CD14-positive monocyte (primary cell): ENCODE measurements around the gene KLHL30. TPM values are rescaled to one million over a fixed set of nuclear protein-coding genes. Genes with fewer than 3 reads are reported as not detected.

Experiments used
- DNase-seq, 3 donors: peaks; one replicate each; pipeline ENCODE4 v3.0.0-alpha.2; 2011 to 2022
- H2AFZ ChIP-seq: 2 replicates; pipeline ENCODE4 v1.6.0; 2012; ENCODE audit warnings: mild to moderate bottlenecking, low read depth, low read length, inconsistent platforms; ENCODE audit not compliant: insufficient read depth, poor library complexity, severe bottlenecking
- H3K27ac ChIP-seq, 2 donors: 1 replicate in 1 of 2; 2 replicates in 1 of 2; pipeline ENCODE4 v1.5.1; 2012 to 2013; ENCODE audit warnings: low read length in 2 of 2, control low read depth in 1 of 2, inconsistent platforms in 1 of 2, low read depth in 1 of 2, mild to moderate bottlenecking in 1 of 2
- H3K27me3 ChIP-seq, 2 donors: one replicate each; pipeline versions ENCODE4 v1.6.0 to v1.6.1; 2011 to 2013; ENCODE audit warnings: low read length in 2 of 2; ENCODE audit not compliant: control insufficient read depth in 2 of 2, insufficient read depth in 2 of 2
- H3K36me3 ChIP-seq, 2 donors: replicated peaks in 1 of 2; 1 replicate in 1 of 2; 2 replicates in 1 of 2; pipeline versions ENCODE4 v1.5.1 to v1.6.1; 2012 to 2013; ENCODE audit warnings: low read length in 2 of 2, control low read depth in 1 of 2, inconsistent platforms in 1 of 2, mild to moderate bottlenecking in 1 of 2; ENCODE audit not compliant: insufficient read depth in 2 of 2, control insufficient read depth in 1 of 2
- H3K4me1 ChIP-seq, 2 donors: 1 replicate in 1 of 2; 2 replicates in 1 of 2; pipeline versions ENCODE4 v1.5.1 to v1.6.1; 2012 to 2013; ENCODE audit warnings: low read length in 2 of 2, control low read depth in 1 of 2, inconsistent platforms in 1 of 2, mild to moderate bottlenecking in 1 of 2, moderate library complexity in 1 of 2; ENCODE audit not compliant: insufficient read depth in 2 of 2, control insufficient read depth in 1 of 2
- H3K4me2 ChIP-seq: replicated peaks from 2 replicates; pipeline ENCODE3; 2012; ENCODE audit warnings: low read length, moderate library complexity, mild to moderate bottlenecking; ENCODE audit not compliant: poor library complexity, severe bottlenecking; ENCODE audit errors: extremely low read depth
- H3K4me3 ChIP-seq, 3 experiments: fragments of 200-600 bp in 1 of 3; sonication (generic) in 1 of 3; replicated peaks in 1 of 3; 1 replicate in 2 of 3; 2 replicates in 1 of 3; pipeline ENCODE4 v1.5.1; 2011 to 2013; ENCODE audit warnings: low read length in 3 of 3, mild to moderate bottlenecking in 3 of 3, control low read depth in 2 of 3, low read depth in 2 of 3, inconsistent platforms in 1 of 3, moderate library complexity in 1 of 3
- H3K79me2 ChIP-seq: 2 replicates; pipeline ENCODE4 v1.6.0; 2012; ENCODE audit warnings: mild to moderate bottlenecking, control low read depth, inconsistent platforms, low read length, moderate library complexity; ENCODE audit not compliant: insufficient read depth
- H3K9ac ChIP-seq: 2 replicates; pipeline ENCODE4 v1.6.0; 2017; ENCODE audit warnings: low read length, mild to moderate bottlenecking; ENCODE audit not compliant: insufficient read depth, poor library complexity, severe bottlenecking
- H3K9me3 ChIP-seq, 2 donors: replicated peaks in 1 of 2; 1 replicate in 1 of 2; 2 replicates in 1 of 2; pipeline versions ENCODE4 v1.5.1 to v1.6.1; 2012 to 2013; ENCODE audit warnings: low read length in 2 of 2, control low read depth in 1 of 2; ENCODE audit not compliant: control insufficient read depth in 1 of 2, insufficient read depth in 1 of 2
- H4K20me1 ChIP-seq: 2 replicates; pipeline ENCODE4 v1.6.0; 2012; ENCODE audit warnings: mild to moderate bottlenecking, low read length, control low read depth, moderate library complexity; ENCODE audit not compliant: insufficient read depth
- H3K27ac Mint-ChIP-seq, 7 donors: one replicate each; pipeline ENCODE4 v1.8.0; 2020; ENCODE audit warnings: mild to moderate bottlenecking in 7 of 7, mixed read lengths in 7 of 7, moderate library complexity in 6 of 7, inconsistent platforms in 2 of 7
- H3K27me3 Mint-ChIP-seq, 3 donors: one replicate each; pipeline ENCODE4 v1.8.0; 2021 to 2022; ENCODE audit warnings: low read depth in 3 of 3, mild to moderate bottlenecking in 3 of 3, mixed read lengths in 3 of 3, moderate library complexity in 3 of 3, inconsistent platforms in 1 of 3
- H3K36me3 Mint-ChIP-seq, 2 donors: one replicate each; pipeline ENCODE4 v1.8.0; 2020; ENCODE audit warnings: mixed read lengths in 2 of 2, inconsistent platforms in 1 of 2, mild to moderate bottlenecking in 1 of 2
- H3K4me1 Mint-ChIP-seq: one replicate; pipeline ENCODE4 v1.8.0; 2020; ENCODE audit warnings: mild to moderate bottlenecking, mixed read lengths
- H3K4me3 Mint-ChIP-seq, 2 donors: one replicate each; pipeline ENCODE4 v1.8.0; 2020; ENCODE audit warnings: mild to moderate bottlenecking in 2 of 2, mixed read lengths in 2 of 2, moderate library complexity in 1 of 2
- H3K9me3 Mint-ChIP-seq, 7 donors: one replicate each; pipeline ENCODE4 v1.8.0; 2020 to 2022; ENCODE audit warnings: mixed read lengths in 7 of 7, mild to moderate bottlenecking in 6 of 7, moderate library complexity in 6 of 7, inconsistent platforms in 2 of 7
- CTCF ChIP-seq: fragments of 200-600 bp; IDR thresholded peaks from one replicate; pipeline ENCODE4 v1.8.0; 2022; ENCODE audit warnings: antibody characterized with exemption, mild to moderate bottlenecking
- WGBS: methylation state at CpG from one replicate; pipeline ENCODE4 v1.1.5; 2013; ENCODE audit warnings: missing lambda C conversion rate; ENCODE audit not compliant: insufficient coverage; 5-methylcytosine and 5-hydroxymethylcytosine counted together
- intact Hi-C, 2 donors: fragments of 100-400 bp; cut with micrococcal nuclease; formaldehyde crosslinking; loops; one replicate each; pipeline versions ENCODE4 v1.15.0 to v1.15.1; 2023
- polyA plus RNA-seq, 3 donors: library from polyadenylated mRNA; depleted of rRNA in 1 of 3; unstranded in 2 of 3; stranded (reverse) in 1 of 3; fragments of 300-500 nt in 2 of 3; fragments of >200 nt in 1 of 3; fragmentation: Illumina TruSeq in 2 of 3; gene quantifications; 1 replicate in 2 of 3; 2 replicates in 1 of 3; pipeline ENCODE4 v1.2.3, GENCODE V29; 2012 to 2021

The KLHL30 gene
- polyA plus RNA-seq, 3 donors, result 0.01 to 0.14 TPM; not detected in 1

GRCh38 chr2:238164906-238165287 is 26.4 kb downstream of the KLHL30 start:
- Mint-ChIP-seq H3K9me3 (peaks cover 0 to 8% (median 0%) of the 10 kb centered on the region in 7 donors), H3K27ac (peak overlapping the region in 2 of 7 donors; percentile 68 to 76), H3K4me3 (peak overlapping the region in 1 of 2 donors; percentile 72), H3K36me3 (peaks cover 26 to 31% of the 10 kb centered on the region in 2 donors), H3K27me3 (peaks cover 39 to 56% (median 48%) of the 10 kb centered on the region in 3 donors), H3K4me1 (peaks cover 11% of the 10 kb centered on the region)
- Histone ChIP-seq H3K27ac (no peak overlapping the region), H3K9me3 (peaks cover 0 to 6% of the 10 kb centered on the region in 2 donors), H3K79me2 (no peaks in the 10 kb centered on the region), H3K36me3 (peaks cover 15 to 25% of the 10 kb centered on the region in 2 donors), H2AFZ (no peak overlapping the region), H3K27me3 (peaks cover 0 to 39% of the 10 kb centered on the region in 2 donors), H3K4me2 (no peak overlapping the region), H3K9ac (no peak overlapping the region), H4K20me1 (no peaks in the 10 kb centered on the region), H3K4me1 (no peaks in the 10 kb centered on the region), H3K4me3 (no peak overlapping the region)
- no peak for TF ChIP-seq CTCF
- intact Hi-C loops, result no loop called here
- no peak for DNase-seq
- 92% methylated on average over 8 of the region's 8 CpGs for WGBS

- H3K27ac ChIP-seq, result no peak overlapping the region
- H3K79me2 ChIP-seq, result no peaks in the 10 kb centered on the region
- peaks cover 20 to 30% of the 10 kb centered on the region in 2 donors for H3K36me3 ChIP-seq
- intact Hi-C loops, result no loop called here
- peaks cover 35 to 51% (median 42%) of the 10 kb centered on the region in 3 donors for H3K27me3 Mint-ChIP-seq
- peaks cover 0 to 1% of the 10 kb centered on the region in 2 donors for H3K9me3 ChIP-seq
- no peak for DNase-seq
- peak overlapping the region in 1 of 7 donors; percentile 76 for H3K27ac Mint-ChIP-seq
- peaks cover 0 to 34% of the 10 kb centered on the region in 2 donors for H3K27me3 ChIP-seq
- 90% methylated on average over 10 of the region's 12 CpGs for WGBS
- H3K4me3 ChIP-seq, result no peak overlapping the region
- H3K4me3 Mint-ChIP-seq, result peak overlapping the region in 1 of 2 donors; percentile 72
- no peak overlapping the region for H2AFZ ChIP-seq
- peaks cover 30 to 36% of the 10 kb centered on the region in 2 donors for H3K36me3 Mint-ChIP-seq
- no peaks in the 10 kb centered on the region for H4K20me1 ChIP-seq
- no peak overlapping the region for H3K9ac ChIP-seq
- no peaks in the 10 kb centered on the region for H3K4me1 ChIP-seq
- H3K9me3 Mint-ChIP-seq, result peaks cover 0 to 7% (median 0%) of the 10 kb centered on the region in 7 donors
- H3K4me2 ChIP-seq, result no peak overlapping the region
- peaks cover 13% of the 10 kb centered on the region for H3K4me1 Mint-ChIP-seq
- TF ChIP-seq CTCF, result no peak
Observed at GRCh38 chr2:238165288-238165921, 26.9 kb downstream of the KLHL30 start.
